SK-N-SH treated with all-trans-retinoic acid at 6 μM for 48 hours (cell line): ENCODE results near the gene POLR3A.

ENCODE experiments used
- ATAC-seq: fragments of 200-7000 bp; cut with Tn5 transposase; 3 replicates; pipeline ENCODE4 v1.9.1; 2020; ENCODE audit warnings: mild to moderate bottlenecking, moderate library complexity
- ARNTL ChIP-seq: fragments of 450-650 bp; formaldehyde crosslinking; IDR thresholded peaks from 2 replicates; pipeline ENCODE4 v1.5.0; 2020; ENCODE audit warnings: low read depth, mild to moderate bottlenecking, moderate library complexity, borderline replicate concordance
- BACH2 ChIP-seq: fragments of 250-450 bp; sonication (Bioruptor Pico); IDR thresholded peaks from 2 replicates; pipeline ENCODE4 v1.9.0; 2021; ENCODE audit warnings: mild to moderate bottlenecking, borderline replicate concordance
- CSDC2 ChIP-seq: fragments of 250-450 bp; sonication (Bioruptor Pico); IDR thresholded peaks from 2 replicates; pipeline ENCODE4 v1.5.0; 2020; ENCODE audit warnings: mild to moderate bottlenecking, moderate library complexity
- ESRRG ChIP-seq: fragments of 250-450 bp; sonication (Bioruptor Pico); IDR thresholded peaks from 2 replicates; pipeline ENCODE4 v1.6.1; 2021; ENCODE audit warnings: mild to moderate bottlenecking
- GLIS3 ChIP-seq: fragments of 250-450 bp; sonication (Bioruptor Pico); IDR thresholded peaks from 2 replicates; pipeline ENCODE4 v1.5.0; 2020; ENCODE audit warnings: mild to moderate bottlenecking, moderate library complexity
- ISL1 ChIP-seq: fragments of 250-450 bp; sonication (Bioruptor Pico); IDR thresholded peaks from 2 replicates; pipeline ENCODE4 v2.1.2; 2022; ENCODE audit warnings: mild to moderate bottlenecking, moderate library complexity
- OSR1 ChIP-seq: fragments of 250-450 bp; sonication (Bioruptor Pico); IDR thresholded peaks from 2 replicates; pipeline ENCODE4 v1.8.0; 2022; ENCODE audit warnings: moderate library complexity, mild to moderate bottlenecking, inconsistent platforms
- POU6F1 ChIP-seq: fragments of 250-450 bp; sonication (Bioruptor Pico); IDR thresholded peaks from 2 replicates; pipeline ENCODE4 v1.8.0; 2021; ENCODE audit warnings: low read depth, mild to moderate bottlenecking, moderate library complexity, borderline replicate concordance
- PPARA ChIP-seq: fragments of 250-450 bp; sonication (Bioruptor Pico); IDR thresholded peaks from 2 replicates; pipeline ENCODE4 v1.5.0; 2020; ENCODE audit warnings: mild to moderate bottlenecking, borderline replicate concordance
- RARB ChIP-seq: fragments of 250-450 bp; sonication (Bioruptor Pico); IDR thresholded peaks from 2 replicates; pipeline ENCODE4 v1.8.0; 2021; ENCODE audit warnings: mild to moderate bottlenecking, moderate library complexity
- SNAI2 ChIP-seq: fragments of 250-450 bp; sonication (Bioruptor Pico); IDR thresholded peaks from 2 replicates; pipeline ENCODE4 v1.5.0; 2020; ENCODE audit warnings: mild to moderate bottlenecking, moderate library complexity
- TCF4 ChIP-seq: fragments of 250-450 bp; sonication (Bioruptor Pico); IDR thresholded peaks from 2 replicates; pipeline ENCODE4 v1.8.0; 2021; ENCODE audit warnings: mild to moderate bottlenecking, moderate library complexity, borderline replicate concordance
- TOX ChIP-seq: fragments of 250-450 bp; sonication (Bioruptor Pico); IDR thresholded peaks from 2 replicates; pipeline ENCODE4 v1.8.0; 2021; ENCODE audit warnings: mild to moderate bottlenecking, moderate library complexity, borderline replicate concordance
- TSHZ2 ChIP-seq: fragments of 250-450 bp; sonication (Bioruptor Pico); IDR thresholded peaks from 2 replicates; pipeline ENCODE4 v1.5.0; 2020; ENCODE audit warnings: mild to moderate bottlenecking, moderate library complexity
- ZC3H10 ChIP-seq: fragments of 250-450 bp; sonication (Bioruptor Pico); IDR thresholded peaks from 2 replicates; pipeline ENCODE4 v1.5.1; 2021; ENCODE audit warnings: mild to moderate bottlenecking, moderate library complexity
- ZFP30 ChIP-seq: fragments of 450-650 bp; formaldehyde crosslinking; IDR thresholded peaks from 2 replicates; pipeline ENCODE4 v1.5.0; 2022; ENCODE audit warnings: mild to moderate bottlenecking, moderate library complexity
- ZNF565 ChIP-seq: fragments of 450-650 bp; formaldehyde crosslinking; conservative IDR thresholded peaks from 2 replicates; pipeline ENCODE4 v1.5.0; 2020; ENCODE audit warnings: low read depth, mild to moderate bottlenecking, moderate library complexity
- ZNF70 ChIP-seq: fragments of 450-650 bp; formaldehyde crosslinking; IDR thresholded peaks from 2 replicates; pipeline ENCODE4 v1.5.0; 2020; ENCODE audit warnings: mild to moderate bottlenecking, moderate library complexity
- ZNF8 ChIP-seq: fragments of 450-650 bp; formaldehyde crosslinking; IDR thresholded peaks from 2 replicates; pipeline ENCODE4 v1.5.0; 2020; ENCODE audit warnings: mild to moderate bottlenecking, moderate library complexity
- TF ChIP-seq, protein P1 (sequence below): fragments of 250-450 bp; sonication (Bioruptor Pico); IDR thresholded peaks from 2 replicates; pipeline ENCODE4 v1.5.1; 2021; ENCODE audit warnings: mild to moderate bottlenecking, moderate library complexity

POLR3A gene

DNA sequence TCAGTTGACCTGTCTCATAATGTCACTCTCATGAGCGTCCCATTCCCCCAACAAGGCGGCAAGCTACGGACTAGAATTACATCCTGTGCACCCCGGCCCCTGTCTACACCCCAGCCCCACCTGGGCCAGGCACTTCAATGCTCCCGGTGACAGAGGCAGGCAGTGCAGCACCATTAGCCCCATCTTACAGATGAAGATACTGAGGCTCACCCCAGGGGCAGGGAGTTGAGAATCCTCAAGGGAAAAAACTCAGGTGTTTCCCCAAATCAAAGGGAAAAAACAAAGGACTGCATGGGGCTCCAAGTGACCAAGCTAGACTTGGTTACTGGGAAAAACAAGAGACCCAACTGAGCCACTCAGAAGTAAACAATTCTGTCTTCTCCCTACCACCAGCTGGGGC lies 107.3 kb downstream of the POLR3A start:
- TF ChIP-seq TSHZ2: no peak
- no peak for TF ChIP-seq RARB (CRISPR knock-in tag)
- no peak for TF ChIP-seq CSDC2 (CRISPR knock-in tag)
- no peak for TF ChIP-seq ZNF565
- TF ChIP-seq, protein P1, sequence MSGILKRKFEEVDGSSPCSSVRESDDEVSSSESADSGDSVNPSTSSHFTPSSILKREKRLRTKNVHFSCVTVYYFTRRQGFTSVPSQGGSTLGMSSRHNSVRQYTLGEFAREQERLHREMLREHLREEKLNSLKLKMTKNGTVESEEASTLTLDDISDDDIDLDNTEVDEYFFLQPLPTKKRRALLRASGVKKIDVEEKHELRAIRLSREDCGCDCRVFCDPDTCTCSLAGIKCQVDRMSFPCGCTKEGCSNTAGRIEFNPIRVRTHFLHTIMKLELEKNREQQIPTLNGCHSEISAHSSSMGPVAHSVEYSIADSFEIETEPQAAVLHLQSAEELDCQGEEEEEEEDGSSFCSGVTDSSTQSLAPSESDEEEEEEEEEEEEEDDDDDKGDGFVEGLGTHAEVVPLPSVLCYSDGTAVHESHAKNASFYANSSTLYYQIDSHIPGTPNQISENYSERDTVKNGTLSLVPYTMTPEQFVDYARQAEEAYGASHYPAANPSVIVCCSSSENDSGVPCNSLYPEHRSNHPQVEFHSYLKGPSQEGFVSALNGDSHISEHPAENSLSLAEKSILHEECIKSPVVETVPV: no peak
- no peak for TF ChIP-seq ISL1 (CRISPR knock-in tag)
- TF ChIP-seq ZNF8: no peak
- no peak for TF ChIP-seq ZNF70 (CRISPR knock-in tag)
- TF ChIP-seq GLIS3 (CRISPR knock-in tag): no peak
- no peak for TF ChIP-seq BACH2 (CRISPR knock-in tag)
- TF ChIP-seq SNAI2 (CRISPR knock-in tag): no peak
- no peak for TF ChIP-seq ZFP30 (CRISPR knock-in tag)
- no peak for TF ChIP-seq ARNTL (CRISPR knock-in tag)
- TF ChIP-seq PPARA (CRISPR knock-in tag): no peak
- no peak for TF ChIP-seq ZC3H10 (CRISPR knock-in tag)
- no peak for TF ChIP-seq TOX (CRISPR knock-in tag)
- TF ChIP-seq OSR1 (CRISPR knock-in tag): no peak
- TF ChIP-seq, all 23 proteins: peak for 0
- no peak for ATAC-seq

DNA sequence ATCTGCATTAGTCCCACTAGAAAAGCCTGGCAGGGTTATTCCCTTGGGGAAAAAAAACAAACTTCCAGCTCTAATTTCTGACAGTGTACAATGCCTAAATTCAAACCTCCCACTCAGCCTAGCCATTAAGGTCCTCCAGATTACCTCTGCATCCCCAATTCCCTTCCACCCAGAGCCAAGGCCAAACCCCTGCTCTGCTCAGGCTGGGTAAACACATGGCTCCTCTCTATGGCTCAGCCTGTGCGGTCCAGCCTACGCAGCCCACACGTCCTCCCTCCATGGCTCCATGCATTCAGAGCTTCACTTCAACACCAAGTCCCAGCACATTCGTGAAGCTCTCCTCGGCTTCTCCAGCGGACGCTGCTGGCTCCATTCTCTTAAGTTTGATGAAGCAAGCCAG lies 107.9 kb downstream of the POLR3A start:
- ATAC-seq: no peak
- TF ChIP-seq PPARA (CRISPR knock-in tag): no peak
- no peak for TF ChIP-seq ZNF565
- no peak for TF ChIP-seq ESRRG (CRISPR knock-in tag)
- no peak for TF ChIP-seq ZFP30 (CRISPR knock-in tag)
- TF ChIP-seq TOX (CRISPR knock-in tag): no peak
- no peak for TF ChIP-seq ZNF70 (CRISPR knock-in tag)
- no peak for TF ChIP-seq ZC3H10 (CRISPR knock-in tag)
- no peak for TF ChIP-seq POU6F1 (CRISPR knock-in tag)
- TF ChIP-seq OSR1 (CRISPR knock-in tag): no peak
- no peak for TF ChIP-seq SNAI2 (CRISPR knock-in tag)
- TF ChIP-seq, protein P1: no peak

GRCh38 chr10:77920495-77920894 lies 108.8 kb downstream of the POLR3A start:
- no peak for TF ChIP-seq PPARA (CRISPR knock-in tag)
- TF ChIP-seq SNAI2 (CRISPR knock-in tag): no peak
- TF ChIP-seq TOX (CRISPR knock-in tag): no peak
- TF ChIP-seq ZNF565: no peak
- no peak for TF ChIP-seq ZFP30 (CRISPR knock-in tag)
- ATAC-seq: no peak

GRCh38 chr10:77919713-77920108 lies 109.6 kb downstream of the POLR3A start:
- TF ChIP-seq ISL1 (CRISPR knock-in tag) (no peak), ZC3H10 (CRISPR knock-in tag) (no peak), SNAI2 (CRISPR knock-in tag) (no peak), TSHZ2 (no peak), TCF4 (CRISPR knock-in tag) (no peak), BACH2 (CRISPR knock-in tag) (no peak), ARNTL (CRISPR knock-in tag) (no peak), ZNF565 (no peak), ZNF70 (CRISPR knock-in tag) (no peak), ESRRG (CRISPR knock-in tag) (no peak), CSDC2 (CRISPR knock-in tag) (no peak), GLIS3 (CRISPR knock-in tag) (no peak), PPARA (CRISPR knock-in tag) (no peak)
- peak; percentile 89 for ATAC-seq
